NAMALWA (cell line): ENCODE data around the gene KRT75.
"Not testable (repeated sequence)": the region's sequence is repeated elsewhere in the genome, so short reads cannot be mapped to it uniquely, and the experiment has no call there.

Source experiments
- DNase-seq: peaks from one replicate; pipeline ENCODE4 v3.0.0-alpha.2; 2015; ENCODE audit warnings: low spot score

Gene KRT75

DNA sequence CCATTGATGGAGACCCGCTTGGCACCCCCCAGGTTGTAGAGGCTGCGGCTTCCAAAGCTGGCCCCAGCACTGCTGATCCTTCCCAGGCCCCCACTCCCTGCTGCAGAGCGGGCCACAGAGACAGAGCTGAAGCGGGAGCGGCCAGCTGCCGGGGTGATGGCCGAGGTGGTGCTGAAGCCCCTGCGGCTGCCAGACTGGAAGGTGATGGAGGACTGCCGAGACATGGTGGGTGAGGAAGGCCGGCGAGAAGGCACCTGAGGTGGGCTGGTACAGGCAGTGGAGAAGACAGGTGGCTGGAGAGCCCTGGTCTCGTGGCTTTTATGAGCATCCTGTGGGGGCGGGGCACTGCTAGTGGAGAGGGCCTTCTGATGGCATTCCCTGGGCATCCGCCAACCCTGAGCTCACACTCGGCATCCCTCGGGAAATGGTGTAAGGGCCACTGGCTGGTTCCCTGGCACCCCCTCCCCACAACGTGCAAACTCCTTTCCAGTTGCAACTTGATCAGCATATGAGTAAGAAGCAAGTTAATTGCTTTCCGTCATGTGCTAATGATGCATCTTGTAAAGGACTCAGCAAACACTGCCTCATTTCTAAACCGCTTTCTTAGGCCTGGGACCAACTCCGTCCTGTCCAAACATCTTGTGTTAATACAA is at the start of gene KRT75:
TSS of gene KRT75 (minus strand) at position 291 of the 653 bp plus-strand sequence. CDS start at position 224, 67 bp downstream.
- DNase-seq: no peak

DNA sequence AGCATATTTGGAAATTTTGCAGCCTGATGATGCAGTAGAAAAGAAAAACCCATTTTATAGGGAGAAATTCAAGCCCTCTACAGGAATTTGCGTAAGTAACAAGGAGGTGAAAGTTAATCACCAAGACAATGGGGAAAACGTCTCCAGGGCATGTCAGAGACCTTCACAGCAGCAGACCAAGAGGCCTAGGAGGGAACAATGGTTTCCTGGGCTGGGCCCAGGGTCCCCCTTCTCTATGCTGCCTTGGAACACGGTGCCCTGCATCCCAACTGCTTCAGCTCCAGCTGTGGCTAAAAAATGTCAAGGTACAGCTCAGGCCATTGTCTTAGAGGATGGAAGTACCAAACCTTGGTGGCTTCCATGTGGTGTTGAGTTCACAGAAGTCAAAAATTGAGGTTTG is 45.9 kb upstream of the KRT75 start:
- DNase-seq: no peak

DNA sequence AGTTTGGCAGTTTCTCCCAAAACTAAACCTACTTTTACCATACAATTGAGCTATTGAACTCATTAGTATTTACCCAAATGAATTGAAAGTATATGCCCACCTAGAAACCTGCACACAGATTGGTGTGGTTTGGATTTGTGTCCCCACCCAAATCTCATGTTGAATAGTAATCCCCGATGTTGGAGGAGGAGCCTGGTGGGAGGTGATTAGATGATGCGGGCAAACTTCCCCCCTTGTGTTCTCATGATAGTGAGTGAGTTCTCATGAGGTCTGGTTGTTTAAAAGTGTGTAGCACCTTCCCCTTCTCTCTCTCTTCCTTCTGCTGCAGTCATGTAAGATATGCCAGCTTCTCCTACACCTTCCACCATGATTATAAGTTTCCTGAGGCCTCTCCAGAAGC is 43.5 kb upstream of the KRT75 start:
- no peak for DNase-seq

DNA sequence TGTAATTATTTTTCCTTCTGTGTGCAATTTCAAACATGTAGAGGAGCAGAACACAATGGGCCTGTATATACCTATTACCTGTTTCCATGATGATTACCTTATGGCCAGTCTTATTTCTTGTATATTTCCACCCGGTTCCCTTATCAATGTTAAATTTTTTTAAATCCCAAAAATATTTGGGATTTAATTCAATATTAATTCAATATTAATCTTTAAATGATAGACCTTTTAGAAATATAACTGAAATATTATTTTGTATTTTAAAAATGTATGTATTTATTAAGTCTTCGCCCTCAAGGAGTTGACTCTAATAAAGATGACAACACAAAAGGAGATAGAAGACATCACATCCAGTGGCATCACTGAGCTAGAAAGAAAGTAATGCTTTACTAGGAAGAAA is 40.0 kb upstream of the KRT75 start:
- DNase-seq: no peak

DNA sequence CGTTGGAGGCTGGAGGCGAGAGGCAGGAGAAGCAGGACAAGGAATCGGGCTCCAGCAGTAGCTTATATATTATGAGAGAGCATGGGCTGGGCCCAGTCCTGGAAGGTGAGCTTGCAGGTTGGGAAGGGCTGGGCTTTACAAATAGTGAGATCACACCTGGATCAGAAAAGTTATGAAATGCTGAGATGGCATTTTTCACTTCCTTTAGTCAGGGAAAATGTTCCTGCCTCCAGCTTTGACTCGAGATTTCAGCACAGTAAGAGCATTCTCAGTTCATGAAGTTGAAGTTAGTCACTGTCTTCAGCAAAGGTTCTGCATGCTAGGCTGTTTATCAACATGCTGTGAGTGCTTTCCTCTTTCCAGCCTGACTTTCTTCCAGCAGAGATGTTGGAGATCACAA is 39.6 kb upstream of the KRT75 start, which contains the start of gene KRT6C:
TSS of gene KRT6C (minus strand) at position 38 of the 400 bp plus-strand sequence. CDS start 68 bp downstream, outside the sequence.
- no peak for DNase-seq

DNA sequence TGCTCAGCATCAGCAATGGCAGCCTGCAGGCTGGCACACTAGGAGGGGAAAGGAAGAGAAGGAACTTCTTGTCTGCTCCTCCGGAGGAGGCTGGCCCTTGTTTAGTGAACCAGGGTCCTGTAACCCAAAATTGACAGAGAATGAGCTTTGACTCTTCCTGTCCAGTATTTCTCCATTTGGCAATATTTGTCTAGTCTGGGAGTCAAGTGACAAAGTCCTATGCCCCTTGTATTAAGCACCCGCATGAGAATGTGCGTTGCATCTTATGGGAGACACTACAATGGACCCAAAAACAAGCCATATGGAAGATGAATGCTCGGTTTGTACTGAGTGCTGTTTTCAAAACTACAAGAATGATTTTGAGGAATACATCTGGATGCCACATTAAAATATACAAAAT is 35.7 kb upstream of the KRT75 start:
- DNase-seq: no peak

DNA sequence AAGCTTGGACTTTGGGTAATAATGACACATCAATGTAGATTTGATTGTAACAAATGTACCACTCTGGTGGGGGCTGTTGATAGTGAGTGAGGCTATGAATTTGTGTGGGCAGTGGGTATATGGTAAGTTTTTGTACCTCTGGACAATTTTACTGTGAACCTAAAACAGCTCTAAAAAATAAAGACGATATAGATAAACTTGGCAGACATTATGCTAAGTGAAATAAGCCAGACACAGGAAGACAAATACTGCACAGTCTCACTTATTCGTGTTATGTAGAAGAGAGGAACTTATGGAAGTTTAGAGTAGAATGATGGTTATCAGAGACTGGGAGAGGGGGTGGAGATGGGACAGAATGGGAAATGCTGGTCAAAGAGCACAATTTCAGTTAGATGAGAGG is 30.7 kb upstream of the KRT75 start:
- DNase-seq: no peak

DNA sequence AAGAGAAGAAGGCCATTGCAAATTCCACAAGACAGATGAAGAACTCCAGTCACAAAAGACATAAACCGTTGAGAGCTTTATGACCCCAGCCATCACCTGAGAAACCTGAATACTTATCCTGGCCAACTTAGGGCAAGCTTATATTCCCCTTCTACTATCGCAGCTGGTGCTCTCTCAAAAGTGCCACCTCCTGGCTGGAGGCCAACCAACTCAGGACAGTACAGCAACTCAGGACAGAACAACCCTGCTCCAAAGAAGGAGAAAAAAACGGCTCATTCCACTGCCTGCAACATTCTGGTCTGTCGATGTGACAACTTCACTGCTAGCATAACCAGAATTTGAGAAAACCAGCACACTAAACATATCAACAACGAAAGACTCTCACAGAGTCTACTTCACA is 27.5 kb upstream of the KRT75 start:
- DNase-seq: no peak

DNA sequence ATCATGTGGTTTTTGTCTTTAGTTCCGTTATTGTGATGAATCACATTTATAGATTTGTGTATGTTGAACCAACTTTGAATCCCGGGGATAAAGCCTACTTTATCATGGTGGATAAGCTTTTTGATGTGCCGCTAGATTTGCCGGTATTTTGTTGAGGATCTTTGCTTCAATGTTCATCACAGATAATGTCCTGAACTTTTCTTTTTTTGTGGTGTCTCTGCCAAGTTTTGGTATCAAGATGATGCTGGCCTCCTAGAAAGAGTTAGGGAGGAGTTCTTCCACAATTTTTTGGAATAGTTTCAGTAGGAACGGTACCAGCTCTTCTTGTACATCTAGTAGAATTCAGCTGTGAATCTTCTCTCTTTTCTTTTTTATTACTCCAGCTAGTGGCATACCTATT is 24.7 kb upstream of the KRT75 start:
- DNase-seq: no peak

DNA sequence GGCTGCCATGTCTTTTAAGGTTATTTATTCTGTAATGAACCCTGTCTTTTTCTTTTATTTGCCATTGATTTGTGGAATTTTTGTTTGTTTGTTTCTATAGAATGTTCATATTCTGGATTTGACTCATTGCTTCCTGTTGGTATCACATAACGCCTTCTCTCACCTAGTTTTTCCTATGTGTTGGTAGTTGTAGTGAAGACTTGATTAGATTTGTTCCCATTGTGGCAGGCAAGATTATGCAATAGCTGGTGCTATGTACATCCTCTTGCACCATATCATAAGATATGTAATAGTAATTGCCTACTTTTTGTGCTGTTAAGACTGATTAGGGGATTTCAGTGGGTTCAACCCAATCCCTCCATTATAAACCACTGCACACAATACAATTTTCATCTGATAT is 21.6 kb upstream of the KRT75 start:
- DNase-seq: no peak

DNA sequence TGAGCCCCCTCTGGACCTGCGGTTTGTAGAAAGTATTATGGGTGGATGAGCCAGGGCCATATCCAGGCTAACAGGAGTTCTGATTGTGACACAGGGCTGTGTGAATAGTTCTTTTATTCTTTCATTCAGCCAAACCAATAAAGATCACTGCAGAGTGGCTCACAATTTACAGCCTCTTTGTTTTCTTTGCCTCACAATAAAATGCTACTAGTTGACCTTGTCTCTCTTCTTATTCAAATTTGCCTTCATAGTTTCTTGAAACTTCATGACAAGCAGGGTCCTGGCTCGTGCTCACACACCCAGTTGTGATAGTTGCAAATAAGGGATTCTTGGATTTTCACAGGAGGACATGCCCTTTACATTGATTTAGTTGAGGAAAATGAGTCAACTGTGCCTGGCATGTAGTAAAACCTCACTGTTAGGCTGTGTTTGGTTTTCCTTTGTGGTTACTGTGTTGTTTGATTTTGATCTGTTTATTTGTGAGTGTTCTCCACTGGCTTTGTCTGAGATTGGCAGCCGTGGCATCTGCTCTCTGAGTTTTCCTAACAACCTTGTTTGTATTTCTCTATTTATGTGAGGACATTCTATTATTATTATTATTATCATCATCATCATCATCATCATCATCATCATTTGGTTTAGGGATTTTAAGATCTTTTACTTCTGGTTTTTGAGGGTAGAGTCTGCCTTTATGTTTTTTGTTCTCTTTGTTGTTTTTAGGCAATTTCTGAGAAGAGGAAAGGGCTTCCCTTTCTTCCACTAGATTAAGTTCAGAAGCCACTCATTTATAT is 20.4 kb upstream of the KRT75 start:
- DNase-seq: no peak

DNA sequence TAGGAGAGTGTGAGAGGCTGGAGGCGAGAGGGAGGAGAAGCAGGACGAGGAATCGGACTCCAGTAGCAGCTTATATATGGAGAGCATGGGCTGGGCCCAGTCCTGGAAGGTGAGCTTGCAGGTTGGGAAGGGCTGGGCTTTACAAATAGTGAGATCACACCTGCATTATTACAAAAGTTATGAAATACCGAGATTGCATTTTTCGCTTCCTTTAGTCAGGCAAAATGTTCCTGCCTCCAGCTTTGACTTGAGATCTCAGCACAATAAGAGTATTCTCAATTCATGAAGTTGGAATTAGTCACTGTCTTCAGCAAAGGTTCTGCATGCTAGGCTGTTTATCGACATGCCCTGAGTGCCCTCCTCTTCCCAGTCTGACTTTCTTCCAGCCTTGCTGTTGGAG is 17.9 kb upstream of the KRT75 start, which contains the start of gene KRT6B:
TSS of gene KRT6B (minus strand) at position 46 of the 400 bp plus-strand sequence. CDS start 68 bp downstream, outside the sequence.
- no peak for DNase-seq

DNA sequence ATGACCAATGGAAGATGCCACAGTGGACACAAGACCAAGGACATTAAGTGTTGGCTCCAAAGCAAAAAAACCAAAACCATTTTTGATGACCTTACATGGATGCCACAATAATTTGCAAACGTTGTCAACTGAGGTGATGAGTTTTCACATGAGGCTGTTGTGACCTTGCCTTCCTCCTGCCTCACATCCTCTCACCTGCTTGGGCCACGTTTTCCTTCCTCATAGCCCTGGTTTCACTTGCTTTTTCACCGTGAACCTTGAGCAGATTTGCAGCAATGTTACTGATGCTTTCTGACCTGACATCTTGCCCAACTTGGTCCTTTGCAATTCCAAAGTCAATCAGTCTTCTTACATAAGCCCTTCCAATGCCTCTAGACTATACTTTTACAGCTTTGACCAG is 14.1 kb upstream of the KRT75 start:
- no peak for DNase-seq

DNA sequence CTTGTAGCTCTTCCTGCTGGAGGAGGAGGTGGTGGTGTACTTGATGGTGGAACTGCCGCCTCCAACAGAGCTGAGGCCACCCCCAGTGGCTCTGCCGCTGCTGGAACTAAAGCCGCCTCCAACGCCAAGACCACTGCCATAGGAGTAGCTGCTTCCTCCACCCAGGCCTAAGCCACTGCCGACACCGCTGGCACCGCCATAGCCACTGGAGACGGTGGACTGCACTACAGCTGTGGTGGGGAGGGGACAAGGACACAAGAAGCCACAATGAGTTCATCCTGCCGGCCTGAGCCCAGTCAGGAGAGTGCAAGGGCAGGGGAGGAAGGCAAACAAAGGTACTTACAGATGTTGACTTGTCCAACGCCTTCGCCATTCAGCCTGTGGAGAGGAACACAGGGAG is 13.0 kb upstream of the KRT75 start:
- DNase-seq: not testable (repeated sequence)

DNA sequence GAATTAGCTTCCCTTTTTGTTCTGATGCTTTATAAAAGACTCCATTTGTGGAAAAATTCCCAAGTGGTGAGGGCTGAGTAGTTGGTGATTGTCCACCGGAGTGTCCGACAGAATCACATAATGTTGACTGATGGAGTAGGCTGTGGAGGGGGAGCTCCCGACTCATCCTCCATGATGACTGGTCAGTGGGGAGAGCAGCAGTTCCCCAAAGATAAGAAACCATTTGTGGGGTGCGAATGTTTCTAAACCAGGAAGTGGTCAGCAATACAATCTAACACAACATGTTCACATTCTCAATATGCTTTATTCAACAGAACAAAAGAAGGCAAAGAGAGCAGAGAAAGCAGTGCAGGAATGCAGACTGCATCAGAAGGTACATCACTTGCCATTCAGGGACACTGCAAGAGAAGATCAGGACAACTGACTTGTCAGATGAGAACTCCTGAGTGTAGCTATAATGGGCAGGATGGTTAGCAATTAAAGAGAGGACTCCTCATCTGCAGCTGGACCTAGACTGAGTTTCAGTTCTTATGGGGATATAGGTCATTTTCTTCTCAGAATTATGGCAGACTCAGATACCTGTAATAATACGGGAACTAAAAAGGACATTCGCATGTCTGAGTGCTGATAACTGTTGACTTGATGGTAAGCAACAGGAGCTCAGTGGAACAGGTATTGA is 12.3 kb upstream of the KRT75 start:
- no peak for DNase-seq

DNA sequence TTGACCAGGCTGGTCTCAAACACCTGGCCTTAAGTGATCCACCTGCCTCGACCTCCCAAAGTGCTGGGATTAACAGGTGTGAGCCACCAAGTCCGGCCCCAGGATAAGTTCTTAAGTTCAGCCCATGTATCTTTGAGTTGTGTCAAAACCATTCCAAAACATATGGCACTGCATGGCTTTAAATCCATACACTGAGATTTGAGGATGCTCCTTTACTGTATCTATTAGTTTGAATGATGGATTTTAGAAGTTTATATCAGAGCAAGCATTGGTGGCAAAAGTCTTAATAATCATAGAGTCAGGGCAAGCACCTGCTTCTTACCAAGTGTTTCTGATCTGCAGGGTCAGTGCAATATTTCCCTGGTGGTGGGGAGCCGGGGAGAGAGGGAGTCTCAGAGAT is 11.7 kb upstream of the KRT75 start:
- no peak for DNase-seq

DNA sequence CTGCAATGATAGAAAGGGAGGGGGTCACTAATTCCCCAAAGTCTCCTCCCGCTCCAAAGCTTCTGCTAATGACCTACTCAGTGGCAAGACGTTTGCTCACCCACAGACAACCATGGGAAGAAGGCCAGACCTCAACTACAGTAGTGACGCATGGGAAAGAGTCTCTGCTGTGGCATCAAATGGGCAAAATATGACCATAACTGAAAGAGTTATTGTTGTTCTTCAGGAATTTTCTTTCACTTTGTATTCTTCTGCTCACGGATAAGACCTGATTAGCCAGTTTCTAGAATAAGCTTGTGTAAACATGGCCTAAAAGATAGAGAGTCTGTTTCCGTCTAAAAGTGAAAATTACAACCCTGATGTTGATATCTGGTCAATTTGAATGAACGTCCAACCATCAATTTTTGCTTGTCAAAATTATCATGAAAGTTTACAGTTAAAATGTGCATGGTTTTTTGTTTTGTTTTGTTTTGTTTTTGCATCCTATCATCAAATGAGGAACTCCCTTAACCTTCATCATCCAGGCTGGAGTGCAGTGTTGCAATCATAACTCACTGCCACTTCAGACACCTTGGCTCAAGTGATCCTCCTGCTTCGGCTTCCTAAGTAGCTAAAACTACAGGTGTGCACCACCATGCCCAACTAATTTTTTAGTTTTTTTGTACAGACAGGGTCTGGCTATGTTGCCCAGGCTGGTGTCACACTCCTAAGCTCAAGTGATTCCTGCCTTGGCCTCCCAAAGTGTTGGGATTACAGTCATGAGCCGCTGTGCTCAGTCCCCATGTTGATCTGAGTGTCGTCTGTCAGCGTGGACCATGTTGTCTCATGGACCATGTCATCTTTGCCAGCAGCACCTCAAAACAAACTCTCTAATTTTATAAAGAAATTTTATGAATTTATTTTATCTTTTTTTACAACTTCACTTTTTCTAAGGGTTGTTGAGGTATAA is 10.8 kb upstream of the KRT75 start:
- no peak for DNase-seq

DNA sequence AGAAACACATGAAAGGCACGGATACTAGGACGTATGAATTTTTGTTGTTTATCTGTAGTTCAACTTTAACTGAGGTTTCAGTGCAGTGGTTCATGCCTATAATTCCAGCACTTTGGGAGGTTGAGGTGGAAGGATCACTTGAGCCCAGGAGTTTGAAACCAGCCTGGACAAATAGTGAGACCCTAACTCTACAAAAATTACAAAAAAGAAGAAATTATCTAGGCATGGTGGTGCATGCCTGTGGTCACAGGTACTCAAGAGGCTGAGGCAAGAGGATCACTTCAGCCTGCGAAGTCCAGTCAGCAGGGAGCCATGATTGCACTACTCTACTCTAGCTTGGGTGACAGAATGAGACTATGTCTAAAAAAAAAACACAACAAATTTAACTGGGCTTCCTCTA is 9.8 kb upstream of the KRT75 start:
- no peak for DNase-seq

DNA sequence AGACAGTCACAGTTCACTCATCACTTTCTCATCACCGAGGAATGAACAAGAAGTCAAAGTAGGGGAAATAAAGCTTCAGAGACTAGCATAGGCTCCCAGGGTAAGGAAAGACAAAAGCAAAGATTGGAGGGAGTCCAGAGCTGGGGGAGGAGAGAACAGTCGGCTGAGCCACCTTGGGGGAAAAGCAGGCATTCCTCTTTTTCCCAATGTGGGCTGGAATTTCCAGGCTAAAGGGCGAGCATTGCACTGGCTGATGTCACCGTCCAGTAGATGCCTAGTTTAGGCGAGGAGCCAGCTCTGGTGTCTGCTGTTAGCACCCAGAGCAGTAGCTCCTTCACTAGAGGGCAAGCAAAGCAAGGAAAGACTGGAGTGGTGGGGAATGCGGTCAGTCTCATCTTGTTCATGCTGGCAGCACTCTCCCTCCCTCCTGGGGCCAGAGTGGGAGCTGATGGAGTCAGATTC is 8.5 kb upstream of the KRT75 start:
- DNase-seq: no peak

DNA sequence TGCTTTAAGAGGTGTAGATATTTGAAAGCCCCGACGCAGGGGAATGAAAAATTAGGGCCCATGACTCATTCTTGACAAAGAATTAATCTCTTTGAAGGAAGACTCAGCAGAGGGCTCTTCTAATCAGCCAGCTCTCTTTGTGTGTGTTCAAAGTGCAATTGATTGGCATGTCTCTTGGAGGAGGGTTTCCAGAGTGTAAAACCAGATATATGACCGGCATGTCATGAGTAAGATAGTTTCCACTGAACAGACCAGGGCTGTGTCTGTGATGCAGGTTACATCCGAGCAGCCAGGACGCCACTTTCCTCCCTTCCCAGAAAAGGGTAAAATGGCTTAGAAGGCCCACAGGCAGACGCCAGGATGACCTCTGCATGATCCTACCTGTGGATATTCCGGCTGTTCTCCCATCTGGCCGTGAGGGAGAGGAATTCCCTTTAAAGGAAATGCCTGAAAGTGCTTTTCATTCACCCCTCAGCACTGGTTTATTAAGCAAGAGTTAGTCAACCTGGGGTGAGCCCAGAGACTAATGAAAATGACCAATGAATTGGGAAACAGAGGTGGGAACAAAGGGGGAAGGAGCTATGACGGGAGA is 7.2 kb upstream of the KRT75 start:
- DNase-seq: no peak

DNA sequence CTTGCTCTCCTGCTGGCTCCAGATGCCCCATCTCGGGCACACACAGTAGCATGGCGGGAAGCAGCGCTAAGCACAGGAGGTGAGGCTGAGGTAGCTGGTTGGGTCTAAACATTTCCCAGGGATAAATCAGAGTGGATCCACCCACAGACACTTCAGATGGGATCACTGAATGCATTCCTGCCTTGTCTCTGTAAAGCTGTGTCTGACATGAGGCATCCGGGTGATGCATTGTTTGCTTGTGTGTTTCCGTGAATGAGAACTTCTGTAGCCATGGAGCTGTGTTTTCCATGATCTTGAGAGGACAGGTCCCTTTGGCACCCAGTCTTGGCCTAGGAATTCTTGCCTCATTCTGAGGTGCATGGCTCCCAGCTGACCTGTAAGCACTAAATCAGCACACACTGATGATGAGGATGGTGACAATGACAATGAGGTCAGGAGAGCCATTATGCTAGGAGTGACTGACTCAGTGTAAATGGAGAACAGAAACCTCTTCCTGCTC is 6.7 kb upstream of the KRT75 start:
- no peak for DNase-seq
